Measurements from ENCODE around the gene TRIM8. TPM values are rescaled to one million over a fixed set of nuclear protein-coding genes. Genes with fewer than 3 reads are reported as not detected.
A peak's percentile ranks its signal among the peaks of the same experiment; 100 is the strongest.

TRIM8 gene
- total RNA-seq, 1 experiment from 2014 or later, result 91.6 TPM

DNA sequence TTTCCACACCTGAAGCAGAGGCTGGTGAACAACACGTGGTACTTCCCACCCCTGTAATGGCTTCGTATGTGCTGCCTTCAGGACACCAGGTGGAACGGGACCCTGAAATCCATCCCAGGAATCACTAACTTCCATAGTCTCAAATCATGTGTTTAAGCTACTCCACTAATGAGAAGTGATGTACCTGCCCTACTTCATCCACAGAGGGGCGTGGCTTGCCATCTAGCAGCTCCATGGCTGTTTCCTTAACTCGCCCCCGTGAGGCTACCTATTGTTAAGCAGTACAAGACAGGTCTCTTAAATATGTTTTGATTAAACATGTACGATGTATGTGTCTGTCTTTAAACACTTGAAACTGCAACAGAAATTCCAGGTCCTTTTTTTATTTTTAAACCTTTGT, 38.1 kb downstream of the TRIM8 start:
- TF ChIP-seq, protein P1, sequence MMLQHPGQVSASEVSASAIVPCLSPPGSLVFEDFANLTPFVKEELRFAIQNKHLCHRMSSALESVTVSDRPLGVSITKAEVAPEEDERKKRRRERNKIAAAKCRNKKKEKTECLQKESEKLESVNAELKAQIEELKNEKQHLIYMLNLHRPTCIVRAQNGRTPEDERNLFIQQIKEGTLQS (IDR thresholded peaks at IDR 0.05), result no peak
- TF ChIP-seq, protein P2, sequence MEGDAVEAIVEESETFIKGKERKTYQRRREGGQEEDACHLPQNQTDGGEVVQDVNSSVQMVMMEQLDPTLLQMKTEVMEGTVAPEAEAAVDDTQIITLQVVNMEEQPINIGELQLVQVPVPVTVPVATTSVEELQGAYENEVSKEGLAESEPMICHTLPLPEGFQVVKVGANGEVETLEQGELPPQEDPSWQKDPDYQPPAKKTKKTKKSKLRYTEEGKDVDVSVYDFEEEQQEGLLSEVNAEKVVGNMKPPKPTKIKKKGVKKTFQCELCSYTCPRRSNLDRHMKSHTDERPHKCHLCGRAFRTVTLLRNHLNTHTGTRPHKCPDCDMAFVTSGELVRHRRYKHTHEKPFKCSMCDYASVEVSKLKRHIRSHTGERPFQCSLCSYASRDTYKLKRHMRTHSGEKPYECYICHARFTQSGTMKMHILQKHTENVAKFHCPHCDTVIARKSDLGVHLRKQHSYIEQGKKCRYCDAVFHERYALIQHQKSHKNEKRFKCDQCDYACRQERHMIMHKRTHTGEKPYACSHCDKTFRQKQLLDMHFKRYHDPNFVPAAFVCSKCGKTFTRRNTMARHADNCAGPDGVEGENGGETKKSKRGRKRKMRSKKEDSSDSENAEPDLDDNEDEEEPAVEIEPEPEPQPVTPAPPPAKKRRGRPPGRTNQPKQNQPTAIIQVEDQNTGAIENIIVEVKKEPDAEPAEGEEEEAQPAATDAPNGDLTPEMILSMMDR (IDR thresholded peaks at IDR 0.05 in 2 of 3, conservative IDR thresholded peaks at IDR 0.05 in 1 of 3; ENCODE audit: borderline replicate concordance in 1 of 3, insufficient read depth in 1 of 3, low read depth in 2 of 3, low read length in 2 of 3), result 0 out of 6 replicates have a peak, but pooled peaks of 2 of the 3 experiments have one; percentile 6 to 11
- no peak for TF ChIP-seq ZFX (IDR thresholded peaks at IDR 0.05)
- H3K4me1 ChIP-seq (ENCODE audit: control insufficient read depth in 1 of 2, insufficient read depth in 2 of 2, low read length in 2 of 2), result peaks cover 0 to 10% of the 10 kb centered on the region in 2 experiments; a peak in 2 of 4 replicates
- ChIA-PET CTCF (no interaction called here), POLR2A (no interaction called here), RAD21 (ENCODE audit: low non-redundant PET in 1 of 2, low total read pairs in 2 of 2, uncharacterized antibody in 2 of 2, unreplicated experiment in 2 of 2) (no interaction called here)
- intact Hi-C loops (cut with micrococcal nuclease), result no loop called here
- no peaks in the 10 kb centered on the region for H3K79me2 ChIP-seq (ENCODE audit: insufficient read depth, low read length)
- H4K20me1 ChIP-seq (ENCODE audit: insufficient read depth), result no peaks in the 10 kb centered on the region
- no peak overlapping the region for H3K27ac ChIP-seq (ENCODE audit: low read depth, low read length)
- H3K9me2 ChIP-seq (ENCODE audit: insufficient read depth), result no peaks in the 10 kb centered on the region
- H3K4me2 ChIP-seq (ENCODE audit: low read length), result no peak overlapping the region
- no peak overlapping the region for H3K4me3 ChIP-seq (replicated peaks in 1 of 2; ENCODE audit: low read depth in 1 of 2, low read length in 2 of 2)
- no peak overlapping the region for H2AFZ ChIP-seq (ENCODE audit: low read depth, low read length, poor library complexity, severe bottlenecking)
- peaks cover 2 to 5% of the 10 kb centered on the region in 2 experiments; a peak in 2 of 4 replicates for H3K36me3 ChIP-seq (ENCODE audit: control insufficient read depth in 1 of 2, insufficient read depth in 2 of 2, low read length in 2 of 2)
- ATAC-seq, result peak; percentile 50
- no peak overlapping the region for H3K9ac ChIP-seq (ENCODE audit: low read length)
- DNase-seq (ENCODE audit: low read depth, low spot score), result no peak
- H3K9me3 ChIP-seq (ENCODE audit: control insufficient read depth in 1 of 2, insufficient read depth in 1 of 2, low read depth in 1 of 2, low read length in 2 of 2), result no peaks in the 10 kb centered on the region
- BruUV-seq (replicated peaks), result no TSS peak
- H3K27me3 ChIP-seq (ENCODE audit: insufficient read depth, low read length), result no peaks in the 10 kb centered on the region

GRCh38 chr10:102682981-102683380, 38.7 kb downstream of the TRIM8 start:
- no peak overlapping the region for H3K4me2 ChIP-seq (ENCODE audit: low read length)
- ChIA-PET CTCF (interaction anchor here (0.6 kb wide), 1 partner anchor 13 kb away, joined by 3 read pairs; no protein-coding TSS in a partner anchor), POLR2A (no interaction called here), RAD21 (ENCODE audit: low non-redundant PET in 1 of 2, low total read pairs in 2 of 2, uncharacterized antibody in 2 of 2, unreplicated experiment in 2 of 2) (no interaction called here)
- no TSS peak for BruUV-seq (replicated peaks)
- H3K27me3 ChIP-seq (ENCODE audit: insufficient read depth, low read length), result no peaks in the 10 kb centered on the region
- DNase-seq (ENCODE audit: low read depth, low spot score) (no peak), ATAC-seq (no peak)
- no peak overlapping the region for H3K27ac ChIP-seq (ENCODE audit: low read depth, low read length)
- no peak overlapping the region for H3K9ac ChIP-seq (ENCODE audit: low read length)
- peaks cover 0 to 10% of the 10 kb centered on the region in 2 experiments; a peak in 2 of 4 replicates for H3K4me1 ChIP-seq (ENCODE audit: control insufficient read depth in 1 of 2, insufficient read depth in 2 of 2, low read length in 2 of 2)
- H3K4me3 ChIP-seq (replicated peaks in 1 of 2; ENCODE audit: low read depth in 1 of 2, low read length in 2 of 2), result no peak overlapping the region
- intact Hi-C loops (cut with micrococcal nuclease), result no loop called here
- H2AFZ ChIP-seq (ENCODE audit: low read depth, low read length, poor library complexity, severe bottlenecking), result no peak overlapping the region
- H3K79me2 ChIP-seq (ENCODE audit: insufficient read depth, low read length), result no peaks in the 10 kb centered on the region
- H3K9me2 ChIP-seq (ENCODE audit: insufficient read depth), result no peaks in the 10 kb centered on the region
- H3K9me3 ChIP-seq (ENCODE audit: control insufficient read depth in 1 of 2, insufficient read depth in 1 of 2, low read depth in 1 of 2, low read length in 2 of 2), result no peaks in the 10 kb centered on the region
- H3K36me3 ChIP-seq (ENCODE audit: control insufficient read depth in 1 of 2, insufficient read depth in 2 of 2, low read length in 2 of 2), result peaks cover 2 to 5% of the 10 kb centered on the region in 2 experiments; a peak in 2 of 4 replicates
- no peaks in the 10 kb centered on the region for H4K20me1 ChIP-seq (ENCODE audit: insufficient read depth)
- TF ChIP-seq, protein P3, sequence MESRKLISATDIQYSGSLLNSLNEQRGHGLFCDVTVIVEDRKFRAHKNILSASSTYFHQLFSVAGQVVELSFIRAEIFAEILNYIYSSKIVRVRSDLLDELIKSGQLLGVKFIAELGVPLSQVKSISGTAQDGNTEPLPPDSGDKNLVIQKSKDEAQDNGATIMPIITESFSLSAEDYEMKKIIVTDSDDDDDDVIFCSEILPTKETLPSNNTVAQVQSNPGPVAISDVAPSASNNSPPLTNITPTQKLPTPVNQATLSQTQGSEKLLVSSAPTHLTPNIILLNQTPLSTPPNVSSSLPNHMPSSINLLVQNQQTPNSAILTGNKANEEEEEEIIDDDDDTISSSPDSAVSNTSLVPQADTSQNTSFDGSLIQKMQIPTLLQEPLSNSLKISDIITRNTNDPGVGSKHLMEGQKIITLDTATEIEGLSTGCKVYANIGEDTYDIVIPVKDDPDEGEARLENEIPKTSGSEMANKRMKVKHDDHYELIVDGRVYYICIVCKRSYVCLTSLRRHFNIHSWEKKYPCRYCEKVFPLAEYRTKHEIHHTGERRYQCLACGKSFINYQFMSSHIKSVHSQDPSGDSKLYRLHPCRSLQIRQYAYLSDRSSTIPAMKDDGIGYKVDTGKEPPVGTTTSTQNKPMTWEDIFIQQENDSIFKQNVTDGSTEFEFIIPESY (IDR thresholded peaks at IDR 0.05; ENCODE audit: extremely low read depth, insufficient replicate concordance, low read length), result no peak
- no peak for TF ChIP-seq YY1 (IDR thresholded peaks at IDR 0.05; ENCODE audit: extremely low read depth, insufficient replicate concordance, low read depth, low read length)
- no peak for TF ChIP-seq RAD21 (IDR thresholded peaks at IDR 0.05; ENCODE audit: low read depth)
- TF ChIP-seq SP1 (IDR thresholded peaks at IDR 0.05; ENCODE audit: low read depth), result no peak
- no peak for TF ChIP-seq CEBPB (IDR thresholded peaks at IDR 0.05; ENCODE audit: low read depth)
- TF ChIP-seq REST (IDR thresholded peaks at IDR 0.05; ENCODE audit: low read depth), result no peak
- TF ChIP-seq MAX (IDR thresholded peaks at IDR 0.05), result no peak
- TF ChIP-seq ZFX (IDR thresholded peaks at IDR 0.05), result no peak
- TF ChIP-seq EZH2phosphoT487 (IDR thresholded peaks at IDR 0.05; ENCODE audit: borderline replicate concordance), result no peak
- TF ChIP-seq SIN3A (IDR thresholded peaks at IDR 0.05; ENCODE audit: low read depth), result no peak
